ENCODE results near the gene SCLY. TPM values are rescaled to one million over a fixed set of nuclear protein-coding genes. Genes with fewer than 3 reads are reported as not detected.

SCLY gene
- 6.8 and 7.7 TPM in 2 replicates for polyA plus RNA-seq (2011; rRNA removed)
- polyA minus RNA-seq (2011; rRNA and poly(A)+ RNA removed): 6.1 and 11.8 TPM in 2 replicates

GRCh38 chr2:238060542-238061314, at the start of gene SCLY:
SCLY (plus strand) TSS chr2:238061001; CDS start chr2:238061055, 54 bp downstream.
- peak within 1 kb of the TSS; percentile 83 for H3K4me3 ChIP-seq (ENCODE audit: low read depth, low read length)
- POLR2A ChIA-PET: no interaction called here
- H3K36me3 ChIP-seq (ENCODE audit: control insufficient read depth, insufficient read depth, low read length): no peaks in the 10 kb centered on the region
- CTCF ChIA-PET: no interaction called here
- no peak for TF ChIP-seq CTCF (IDR thresholded peaks at IDR 0.05; ENCODE audit: insufficient read depth, low read depth, low read length)
- H3K27me3 ChIP-seq (ENCODE audit: control insufficient read depth, insufficient read depth, low read length): no peaks in the 10 kb centered on the region
- peak; percentile 82 for DNase-seq (ENCODE audit: low read depth)

DNA sequence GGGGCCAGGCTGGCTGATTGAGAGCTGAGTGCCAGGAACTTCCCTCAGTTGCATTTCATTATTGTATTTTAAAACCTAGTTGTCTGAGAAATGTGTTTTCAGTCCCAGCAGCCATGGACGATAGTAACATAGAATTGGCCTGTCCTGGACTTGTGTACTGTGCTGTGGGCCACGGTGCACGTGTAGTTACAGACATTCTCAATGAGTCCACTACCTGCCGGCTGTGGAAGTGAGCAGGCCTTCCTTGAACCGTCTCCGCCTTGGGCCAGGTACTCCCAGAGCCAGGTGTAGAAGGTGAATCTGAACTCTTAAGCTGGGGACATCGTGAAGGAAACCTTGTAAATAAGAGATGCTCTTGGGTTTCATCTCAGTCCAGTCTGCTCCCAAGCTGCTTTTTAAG, 47.0 kb upstream of the SCLY start:
- no peak overlapping the region for H3K4me3 ChIP-seq (ENCODE audit: low read depth, low read length)
- CTCF ChIA-PET: no interaction called here
- H3K27me3 ChIP-seq (ENCODE audit: control insufficient read depth, insufficient read depth, low read length): no peaks in the 10 kb centered on the region
- no peak for TF ChIP-seq CTCF (IDR thresholded peaks at IDR 0.05; ENCODE audit: insufficient read depth, low read depth, low read length)
- no peak for DNase-seq (ENCODE audit: low read depth)
- H3K36me3 ChIP-seq (ENCODE audit: control insufficient read depth, insufficient read depth, low read length): peaks cover 2% of the 10 kb centered on the region
- POLR2A ChIA-PET: interaction anchor here (0.6 kb wide), 1 partner anchor 187 kb away, joined by 3 read pairs; no protein-coding TSS in a partner anchor

DNA sequence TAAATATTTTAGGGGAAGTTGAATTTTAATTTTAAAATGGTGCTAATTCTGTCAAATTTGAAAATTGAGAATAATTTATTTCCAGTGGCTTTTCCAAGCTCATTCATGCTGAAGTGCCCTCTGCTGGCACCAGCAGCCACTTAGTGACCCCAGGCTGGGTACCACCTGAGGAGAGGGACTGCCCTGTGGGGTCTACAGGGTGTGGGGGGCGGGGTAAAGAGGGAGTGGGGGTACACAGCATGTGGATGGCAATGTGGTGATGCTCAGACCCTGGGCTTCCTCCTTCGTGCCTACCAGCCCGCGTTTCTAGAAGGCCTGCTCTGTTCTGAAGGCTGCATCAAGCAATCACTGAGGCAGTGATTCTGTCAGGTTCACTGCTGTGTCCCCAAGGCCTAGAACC, 45.1 kb upstream of the SCLY start:
- ChIA-PET POLR2A (no interaction called here), CTCF (interaction anchor here (0.6 kb wide), 1 partner anchor 34 kb away, joined by 3 read pairs; no protein-coding TSS in a partner anchor)
- Histone ChIP-seq H3K36me3 (ENCODE audit: control insufficient read depth, insufficient read depth, low read length) (peaks cover 2% of the 10 kb centered on the region), H3K4me3 (ENCODE audit: low read depth, low read length) (no peak overlapping the region), H3K27me3 (ENCODE audit: control insufficient read depth, insufficient read depth, low read length) (no peaks in the 10 kb centered on the region)
- 0 out of 2 replicates have a peak, but pooled peaks have one; percentile 18 for TF ChIP-seq CTCF (IDR thresholded peaks at IDR 0.05; ENCODE audit: insufficient read depth, low read depth, low read length)
- DNase-seq (ENCODE audit: low read depth): no peak

DNA sequence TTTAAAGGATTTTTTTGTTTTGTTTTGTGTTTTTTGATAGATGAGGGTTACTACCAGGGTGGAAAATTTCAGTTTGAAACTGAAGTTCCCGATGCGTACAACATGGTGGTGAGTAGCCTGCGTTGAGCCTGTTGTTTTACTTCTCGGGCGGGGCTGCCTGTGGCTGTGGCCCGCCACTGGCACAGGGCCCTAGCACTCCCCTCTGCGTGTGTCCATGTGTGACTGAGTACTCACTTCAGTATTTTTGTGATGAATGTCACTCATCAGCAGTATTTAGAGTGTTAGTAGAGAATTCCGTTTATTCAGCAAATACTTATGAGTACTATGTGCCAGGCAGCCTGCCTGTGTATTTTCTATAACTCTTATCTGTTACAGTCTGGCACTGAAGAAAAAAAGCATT, 44.3 kb upstream of the SCLY start:
- H3K27me3 ChIP-seq (ENCODE audit: control insufficient read depth, insufficient read depth, low read length): no peaks in the 10 kb centered on the region
- peaks cover 2% of the 10 kb centered on the region for H3K36me3 ChIP-seq (ENCODE audit: control insufficient read depth, insufficient read depth, low read length)
- no peak overlapping the region for H3K4me3 ChIP-seq (ENCODE audit: low read depth, low read length)
- TF ChIP-seq CTCF (IDR thresholded peaks at IDR 0.05; ENCODE audit: insufficient read depth, low read depth, low read length): no peak
- DNase-seq (ENCODE audit: low read depth): no peak
- ChIA-PET POLR2A (no interaction called here), CTCF (no interaction called here)

DNA sequence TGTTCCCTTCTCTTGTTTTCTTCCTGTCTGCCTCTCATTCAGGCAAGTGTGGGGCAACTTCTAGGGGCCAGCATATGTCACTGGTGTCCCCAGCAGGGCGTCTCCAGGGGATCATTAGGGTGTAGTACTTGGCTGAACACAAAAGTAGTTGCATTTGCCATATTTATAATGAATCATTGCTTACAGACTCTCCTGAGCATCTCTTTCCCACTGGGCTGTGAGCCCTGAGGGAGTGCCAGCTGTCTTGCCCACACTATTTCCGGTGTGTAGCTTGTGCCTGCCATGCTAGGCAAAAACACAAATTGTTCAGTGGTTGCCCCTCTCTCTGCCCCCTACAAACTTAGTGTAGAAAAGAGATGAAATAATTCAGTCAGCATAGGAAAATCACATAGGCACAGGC, 40.8 kb upstream of the SCLY start:
- H3K4me3 ChIP-seq (ENCODE audit: low read depth, low read length): no peak overlapping the region
- H3K36me3 ChIP-seq (ENCODE audit: control insufficient read depth, insufficient read depth, low read length): peaks cover 2% of the 10 kb centered on the region
- H3K27me3 ChIP-seq (ENCODE audit: control insufficient read depth, insufficient read depth, low read length): no peaks in the 10 kb centered on the region
- no peak for TF ChIP-seq CTCF (IDR thresholded peaks at IDR 0.05; ENCODE audit: insufficient read depth, low read depth, low read length)
- CTCF ChIA-PET: no interaction called here
- no peak for DNase-seq (ENCODE audit: low read depth)
- POLR2A ChIA-PET: no interaction called here
